NCI-H1930 (cell line): ENCODE results near the gene ADARB2.

Source experiments
- DNase-seq, 2 experiments: peaks; one replicate each; lab custom pipeline; 2025; lab: John Stamatoyannopoulos, UW

The ADARB2 gene

GRCh38 chr10:1569208-1569607 lies 168.1 kb downstream of the ADARB2 start:
- no peak for DNase-seq

DNA sequence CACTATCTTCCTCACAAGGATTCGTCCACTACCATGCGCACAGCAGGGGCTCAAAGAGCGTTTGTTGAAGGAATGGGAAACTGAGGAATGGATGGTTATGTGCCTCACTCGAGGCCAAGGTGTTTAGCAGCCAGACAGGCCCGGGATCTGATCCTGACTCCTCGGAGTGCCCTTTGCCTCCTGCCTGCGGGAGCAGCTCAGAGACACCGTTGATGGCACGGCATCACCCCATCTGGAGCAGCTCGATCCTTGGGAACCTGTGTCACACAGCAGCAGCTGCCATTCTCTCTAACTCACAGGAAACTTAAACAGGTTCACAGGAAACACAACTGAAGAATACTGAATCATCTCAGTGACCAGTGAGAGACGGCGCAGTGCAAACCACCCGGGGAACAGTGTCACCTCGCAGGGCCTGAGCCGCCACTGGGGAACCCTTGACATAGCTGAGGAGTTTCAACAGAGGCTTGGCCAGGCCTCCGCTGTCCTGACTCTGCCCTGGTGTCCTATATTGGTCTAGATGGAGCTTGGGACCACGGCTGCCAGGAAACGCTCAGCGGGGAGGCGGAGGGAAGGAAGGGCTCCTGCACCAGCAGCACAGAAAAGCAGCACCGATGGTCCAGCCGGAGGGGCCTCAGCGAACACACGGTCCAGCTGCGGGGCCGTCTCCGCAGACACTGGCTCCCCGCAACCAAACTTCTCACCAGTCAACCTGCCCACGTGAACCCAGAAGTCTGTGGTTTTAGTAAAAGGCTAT lies 169.4 kb downstream of the ADARB2 start:
- no peak for DNase-seq

- no peak for DNase-seq
These were observed 170.2 kb downstream of the ADARB2 start for GRCh38 chr10:1567152-1567551.

DNA sequence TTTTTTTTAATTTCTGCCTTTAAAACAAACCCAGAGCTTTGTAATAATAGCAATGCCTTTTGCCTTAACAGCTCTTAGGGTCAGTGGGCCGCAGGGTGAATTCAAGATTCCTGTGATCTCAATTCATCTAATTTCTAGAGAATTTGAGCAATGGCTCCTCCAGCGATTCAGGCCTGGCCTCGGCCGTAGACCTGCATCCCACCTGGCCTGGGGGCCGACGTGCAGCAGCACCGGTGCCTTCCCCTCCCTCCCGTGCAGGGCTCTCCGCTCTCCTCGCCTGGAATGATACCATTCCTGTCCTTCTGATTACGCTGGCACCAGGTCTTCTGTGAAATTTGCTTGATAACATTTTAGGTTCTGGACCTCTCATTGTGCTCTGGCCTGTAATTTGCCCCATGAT lies 172.5 kb downstream of the ADARB2 start:
- no peak for DNase-seq

DNA sequence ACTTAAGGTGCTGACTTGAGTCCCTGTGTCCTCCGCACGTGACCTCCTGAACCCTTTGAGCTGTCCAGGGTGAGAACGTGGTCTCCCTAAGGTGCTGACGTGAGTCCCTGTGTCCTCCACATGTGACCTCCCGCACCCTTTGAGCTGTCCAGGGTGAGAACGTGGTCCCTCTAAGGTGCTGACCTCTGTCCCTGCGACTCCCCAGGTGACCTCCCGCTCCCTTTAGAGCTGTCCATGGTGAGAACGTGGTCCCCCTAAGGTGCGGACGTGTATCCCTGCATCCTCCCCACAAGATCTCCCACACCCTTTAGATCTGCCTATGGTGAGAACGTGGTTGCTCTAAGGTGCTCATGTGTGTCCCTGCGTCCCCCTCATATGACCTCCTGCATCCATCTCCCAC lies 174.3 kb downstream of the ADARB2 start:
- no peak for DNase-seq

DNA sequence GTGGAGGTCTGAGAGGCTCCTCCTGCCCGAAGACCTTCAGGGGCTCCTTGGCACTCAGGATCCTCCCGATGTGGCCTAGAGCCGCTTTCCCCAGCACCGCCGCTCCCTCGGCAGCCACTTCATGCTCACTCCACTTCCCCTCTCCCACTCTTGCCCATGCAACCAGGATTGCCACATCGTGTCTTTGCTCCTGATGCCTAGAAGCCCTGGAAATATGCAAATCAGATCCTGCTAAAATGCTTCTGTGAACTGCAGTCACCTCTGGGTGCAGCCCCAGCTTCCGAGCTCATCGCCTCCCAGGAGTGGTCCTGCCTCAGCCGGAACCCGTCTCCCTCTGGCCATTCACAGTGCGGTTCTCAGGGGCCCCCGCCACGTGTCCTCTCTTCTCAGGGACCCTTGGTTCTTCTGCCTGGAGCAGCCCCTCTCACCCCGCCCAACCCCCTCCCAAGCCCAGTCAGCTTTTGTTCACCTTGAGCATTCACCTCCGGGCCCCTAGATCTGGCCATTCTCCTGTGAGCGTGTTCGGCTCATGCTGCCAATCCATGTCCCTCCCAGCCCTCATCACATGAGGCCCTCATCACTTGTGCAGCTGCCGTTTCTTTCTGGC lies 175.5 kb downstream of the ADARB2 start:
- DNase-seq, result no peak

DNA sequence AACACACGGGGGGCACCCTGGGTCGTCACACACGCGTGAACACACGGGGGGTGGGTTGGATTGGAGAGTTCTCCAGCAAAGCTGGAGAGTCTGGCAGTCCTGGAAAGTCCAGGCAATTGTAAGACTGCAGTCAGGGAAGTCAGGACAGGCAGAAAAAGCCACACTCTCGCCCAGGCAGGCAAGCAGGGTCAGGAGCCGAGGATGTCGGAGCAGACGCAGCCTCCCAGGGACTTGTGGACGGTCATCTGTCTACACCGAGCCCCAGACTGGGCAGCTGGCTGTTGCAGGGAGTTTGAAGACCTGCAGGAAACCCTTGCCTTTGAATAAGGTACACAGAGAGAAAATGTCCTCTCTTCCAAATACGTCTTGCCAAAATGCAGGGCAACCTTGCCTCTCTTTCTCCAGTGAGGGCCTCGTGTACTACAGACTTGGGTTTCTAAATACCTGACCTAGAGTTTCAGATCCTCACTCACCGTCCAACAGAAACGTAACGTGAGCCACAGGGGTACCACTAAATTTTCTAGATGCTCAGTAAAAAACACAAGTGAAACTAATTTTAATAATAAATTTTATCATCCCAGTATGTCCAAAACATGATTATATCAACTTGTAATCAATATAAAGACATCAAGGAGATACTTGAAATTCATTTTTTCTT lies 176.7 kb downstream of the ADARB2 start:
- no peak for DNase-seq

GRCh38 chr10:1559761-1560160 lies 177.6 kb downstream of the ADARB2 start:
- no peak for DNase-seq

DNA sequence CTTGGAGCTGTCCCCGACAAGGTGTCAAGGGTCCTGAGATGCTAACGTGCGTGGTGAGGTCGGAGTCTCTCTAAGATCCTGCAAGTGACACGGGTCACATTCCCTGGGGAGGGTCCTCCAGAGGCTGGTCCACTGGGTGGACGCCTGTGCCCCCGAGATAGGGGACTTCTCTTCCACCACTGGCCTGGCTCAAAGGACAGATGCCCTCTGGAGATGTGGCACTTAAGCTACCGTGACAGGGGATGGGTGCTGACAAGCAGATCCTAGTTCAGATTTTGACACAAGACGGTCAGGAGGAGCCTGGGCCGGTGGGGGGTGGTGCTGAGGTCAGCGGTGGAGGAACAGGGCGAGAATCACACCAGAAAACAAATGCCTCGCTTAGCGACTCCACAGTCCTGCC lies 178.0 kb downstream of the ADARB2 start:
- no peak for DNase-seq

GRCh38 chr10:1558906-1559305 lies 178.4 kb downstream of the ADARB2 start:
- no peak for DNase-seq

DNA sequence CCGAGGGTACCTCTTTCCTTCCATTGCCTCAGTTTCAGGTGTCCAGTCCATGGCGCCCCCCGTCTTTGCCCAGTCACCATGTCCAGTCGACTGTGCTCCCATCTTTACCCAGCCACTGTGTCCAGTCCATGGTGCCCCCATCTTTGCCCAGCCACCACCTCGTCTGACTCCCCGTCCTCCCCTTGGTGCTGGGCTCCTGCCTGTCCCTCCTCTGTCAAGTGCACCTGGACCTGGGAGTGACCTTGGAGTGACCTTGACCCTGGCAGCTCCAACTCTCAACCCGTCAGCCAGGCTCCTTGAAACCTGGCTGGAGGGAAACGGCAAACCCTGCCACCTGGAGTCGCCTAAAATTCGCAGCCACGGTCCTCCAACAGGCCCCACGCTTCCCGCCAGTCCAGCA lies 180.2 kb downstream of the ADARB2 start:
- no peak for DNase-seq

- no peak for DNase-seq
These were observed 180.8 kb downstream of the ADARB2 start for GRCh38 chr10:1556496-1556895.

GRCh38 chr10:1553951-1554350 lies 183.4 kb downstream of the ADARB2 start:
- DNase-seq, result no peak

DNA sequence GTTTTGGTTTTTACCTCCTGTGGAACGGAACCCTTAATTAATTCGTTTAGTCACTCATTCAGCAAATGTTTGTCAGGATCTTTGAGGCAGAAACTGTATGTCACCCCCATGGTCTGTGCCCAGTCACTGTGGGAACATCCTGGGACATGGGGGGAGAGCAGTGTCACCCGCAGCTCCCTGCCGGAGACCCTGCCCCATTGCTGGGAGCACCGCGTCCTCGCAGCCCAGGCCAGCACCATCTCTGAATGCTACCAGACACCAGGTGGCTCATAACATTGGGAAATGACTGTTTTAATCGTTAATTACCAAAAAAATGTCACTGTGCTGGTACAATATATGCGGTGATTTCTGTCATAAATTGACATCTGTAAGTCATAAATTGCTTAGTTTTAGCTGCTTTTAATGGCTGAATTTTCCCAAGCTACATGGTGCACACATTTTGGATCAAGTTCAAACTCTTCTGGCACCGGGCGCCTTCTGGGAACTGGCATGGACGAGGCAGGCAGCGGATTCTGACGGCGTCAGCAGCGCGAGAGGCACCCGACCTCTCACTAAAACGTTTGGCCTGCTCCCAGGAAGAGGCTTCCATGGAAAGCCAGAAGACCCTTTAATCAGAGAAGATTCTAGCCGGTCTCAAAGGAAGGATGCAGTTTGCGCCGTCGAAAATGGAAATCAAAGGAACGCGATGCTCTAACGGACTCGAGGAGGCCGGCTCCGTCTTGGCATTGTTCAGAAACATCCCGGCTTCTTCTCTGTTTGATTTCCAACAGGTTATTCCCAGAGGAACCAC lies 184.2 kb downstream of the ADARB2 start:
- no peak for DNase-seq

GRCh38 chr10:1552406-1552805 lies 184.9 kb downstream of the ADARB2 start:
- DNase-seq, result no peak

GRCh38 chr10:1551636-1552338 lies 185.5 kb downstream of the ADARB2 start:
- no peak for DNase-seq

- DNase-seq, result no peak
These were observed 186.7 kb downstream of the ADARB2 start for GRCh38 chr10:1550616-1551015.

DNA sequence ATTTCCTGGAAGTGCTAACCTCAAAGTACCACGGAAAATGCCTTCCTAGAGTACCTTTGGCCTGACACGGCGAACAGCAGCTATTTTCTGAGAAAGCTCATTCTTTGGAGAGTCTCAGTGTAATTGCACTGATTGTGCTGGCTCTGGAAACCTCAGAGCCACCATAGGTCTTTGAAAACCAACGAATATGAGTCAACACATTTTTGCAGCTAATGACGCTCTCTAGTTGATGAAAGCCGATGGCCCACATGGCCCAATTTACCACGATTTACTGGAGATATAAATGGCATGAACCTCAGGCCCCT lies 187.1 kb downstream of the ADARB2 start:
- DNase-seq, result no peak

DNA sequence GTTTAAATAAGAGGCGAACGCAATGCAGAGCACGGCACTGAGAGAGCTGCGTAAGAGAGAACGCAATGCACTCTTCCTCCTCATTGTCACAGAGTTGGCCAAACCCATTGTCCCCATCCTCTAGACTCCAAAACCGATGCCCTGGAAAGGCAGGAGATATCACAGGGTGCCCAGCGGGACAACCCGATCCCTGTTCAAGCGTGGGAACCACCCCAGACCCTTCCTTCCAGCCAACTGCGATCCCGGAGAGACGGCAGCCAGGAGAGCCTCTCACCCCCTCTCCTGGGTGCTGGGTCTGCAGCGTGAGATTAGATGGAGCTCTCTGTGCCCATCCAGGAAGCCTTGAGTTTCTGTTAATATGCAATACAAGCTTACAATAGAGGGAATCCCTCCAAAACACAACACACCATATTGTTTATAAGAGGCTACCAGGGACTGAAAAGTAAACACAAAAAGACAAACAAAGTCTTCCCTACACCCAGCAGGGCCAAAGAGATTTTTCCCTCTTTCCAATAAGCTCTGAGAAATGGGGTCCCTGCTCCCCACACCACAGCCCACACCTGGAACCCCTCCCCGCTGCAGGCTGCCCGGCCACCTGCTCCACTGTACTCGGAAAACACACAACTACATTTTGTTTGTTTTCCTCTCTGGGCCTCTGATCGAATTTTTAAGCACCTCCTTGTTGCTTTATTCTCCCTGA lies 187.6 kb downstream of the ADARB2 start:
- DNase-seq, result no peak

- DNase-seq, result no peak
These were observed 188.7 kb downstream of the ADARB2 start for GRCh38 chr10:1548596-1548995.

DNA sequence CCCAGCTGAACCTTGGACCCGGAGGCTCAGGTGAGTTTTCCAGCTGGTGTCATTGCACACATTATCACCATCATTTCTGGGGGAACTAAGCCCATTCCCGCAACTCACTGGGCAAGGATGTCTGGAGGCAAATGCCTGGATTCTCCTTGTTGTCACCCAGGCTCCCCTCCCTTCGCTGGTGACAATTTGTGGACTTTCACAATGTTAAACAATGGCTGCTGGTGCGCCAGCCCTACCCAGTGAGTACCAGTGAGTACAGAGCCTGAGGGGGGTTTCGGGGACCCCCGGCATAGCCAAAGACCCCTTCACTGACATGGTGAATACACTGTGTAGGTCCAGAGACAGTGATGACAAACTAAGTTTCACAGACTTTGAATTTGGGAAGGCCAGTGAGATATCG lies 189.2 kb downstream of the ADARB2 start:
- no peak for DNase-seq
